Measurements from ENCODE around the gene SEMA5B.

SEMA5B gene

GRCh38 chr3:122923611-122924010 is 104.0 kb downstream of the SEMA5B start:
- no peak for DNase-seq (ENCODE audit: low read depth)

DNA sequence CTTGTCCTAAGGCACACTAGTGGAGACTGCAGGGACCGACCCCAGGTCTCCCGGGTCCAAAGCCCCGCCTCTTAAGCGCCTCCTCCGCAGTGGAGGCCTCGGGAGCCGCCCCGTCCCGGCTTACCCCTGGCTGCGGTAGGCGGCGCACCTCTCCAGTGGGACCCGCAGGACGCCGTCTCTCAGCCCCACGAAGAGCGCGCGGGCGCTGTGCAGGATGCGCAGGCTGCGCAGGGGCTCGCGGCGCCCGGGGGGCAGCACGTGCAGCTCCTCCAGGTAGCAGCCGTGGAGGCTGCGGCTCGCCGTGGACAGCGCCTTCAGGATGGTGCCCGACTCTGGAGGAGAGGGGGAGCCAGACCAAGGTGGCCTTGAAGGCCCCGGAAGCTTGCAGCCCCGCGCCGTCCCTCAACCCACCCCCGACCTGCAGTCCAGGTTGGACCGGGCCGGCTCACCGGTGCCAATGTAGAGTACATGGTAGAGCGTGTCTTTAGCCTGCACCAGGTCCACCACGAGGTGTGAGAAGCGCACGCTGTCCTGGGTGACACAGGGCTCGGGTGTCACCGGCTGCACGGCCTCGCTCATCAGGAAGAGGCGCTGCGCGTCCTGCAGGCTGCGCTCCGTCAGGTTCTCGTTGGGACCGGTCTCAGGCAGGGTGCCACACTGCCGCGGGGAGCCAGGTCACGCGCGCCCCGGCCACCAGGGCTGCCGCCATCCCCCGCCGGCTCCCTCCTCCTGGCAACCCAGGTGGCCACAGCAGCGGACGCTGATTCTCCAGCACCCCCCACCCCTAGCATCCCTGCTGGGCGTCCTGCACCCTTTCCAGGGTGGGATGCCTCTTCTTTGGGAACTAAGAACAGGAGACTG is 105.5 kb downstream of the SEMA5B start:
- no peak for DNase-seq (ENCODE audit: low read depth)

GRCh38 chr3:122920986-122921385 is 106.6 kb downstream of the SEMA5B start:
- DNase-seq (ENCODE audit: low read depth), result no peak

- no peak for DNase-seq (ENCODE audit: low read depth)
Measured at GRCh38 chr3:122919291-122919610, 108.3 kb downstream of the SEMA5B start.

- DNase-seq (ENCODE audit: low read depth), result peak; percentile 17
Measured at GRCh38 chr3:122918576-122919290, 108.8 kb downstream of the SEMA5B start.

DNA sequence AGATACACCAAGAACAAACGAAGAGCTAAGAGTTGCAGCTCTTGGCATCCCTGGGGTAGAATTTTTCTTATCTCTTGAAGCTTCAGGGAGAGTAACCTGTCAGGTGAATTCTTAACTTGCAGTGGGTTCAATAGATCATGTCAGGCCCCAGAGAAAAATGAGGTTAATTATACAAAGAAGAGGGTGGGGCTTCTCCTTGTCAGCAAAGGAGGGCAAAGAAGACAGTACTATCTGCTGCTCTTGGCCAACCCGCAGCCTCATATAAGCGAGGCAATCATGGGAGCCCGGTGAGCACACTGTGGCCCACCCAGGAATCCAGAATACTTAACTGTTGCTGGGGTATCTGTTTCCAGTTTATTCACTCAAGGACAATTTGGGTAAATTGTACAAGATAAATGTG is 110.2 kb downstream of the SEMA5B start:
- no peak for DNase-seq (ENCODE audit: low read depth)

- no peak for DNase-seq (ENCODE audit: low read depth)
Measured at GRCh38 chr3:122916580-122916979, 111.0 kb downstream of the SEMA5B start.

GRCh38 chr3:122916084-122916483 is 111.5 kb downstream of the SEMA5B start:
- DNase-seq (ENCODE audit: low read depth), result no peak

DNA sequence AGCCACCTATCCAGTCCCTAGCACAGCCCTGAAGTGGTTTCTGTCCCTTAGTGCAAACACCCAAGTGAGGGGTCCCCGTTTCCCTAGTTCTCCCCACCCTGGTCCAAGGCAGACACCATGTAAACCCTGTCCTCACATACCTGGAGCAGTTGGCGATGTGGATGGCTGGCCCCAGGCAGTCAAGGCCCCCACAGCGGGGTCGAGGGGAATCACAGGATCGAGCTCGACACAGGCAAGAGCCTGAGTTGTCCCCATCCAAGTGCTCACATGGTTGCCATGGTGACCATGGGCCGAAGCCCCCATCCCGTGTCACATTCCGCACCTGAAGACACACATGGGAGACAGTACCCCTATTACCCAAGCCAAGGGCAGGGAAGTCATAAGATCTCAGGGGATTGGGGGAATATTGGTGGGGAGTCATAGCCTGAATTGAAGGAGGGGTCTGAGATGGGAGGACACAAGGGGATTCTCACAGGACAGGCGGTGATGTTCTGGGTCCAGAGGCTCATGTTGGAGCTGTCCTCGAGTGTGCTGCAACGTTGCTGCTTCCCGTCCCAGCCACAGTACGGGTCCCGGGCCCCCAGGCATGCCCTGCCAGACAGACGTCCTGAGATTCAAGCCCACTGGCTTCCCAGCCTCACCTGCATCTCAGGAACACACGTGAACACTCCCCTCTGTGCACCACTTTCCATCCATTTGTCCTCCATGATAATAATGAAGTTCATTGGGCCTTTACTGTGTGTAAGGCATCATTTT is 112.1 kb downstream of the SEMA5B start:
- no peak for DNase-seq (ENCODE audit: low read depth)

- DNase-seq (ENCODE audit: low read depth), result no peak
Measured at GRCh38 chr3:122913539-122914100, 113.9 kb downstream of the SEMA5B start.

GRCh38 chr3:122912772-122913538 is 114.6 kb downstream of the SEMA5B start:
- no peak for DNase-seq (ENCODE audit: low read depth)

GRCh38 chr3:122911901-122912300 is 115.7 kb downstream of the SEMA5B start:
- no peak for DNase-seq (ENCODE audit: low read depth)

- no peak for DNase-seq (ENCODE audit: low read depth)
Measured at GRCh38 chr3:122908251-122908650, 119.3 kb downstream of the SEMA5B start.

- DNase-seq (ENCODE audit: low read depth), result no peak
Measured at GRCh38 chr3:122907471-122907870, 120.1 kb downstream of the SEMA5B start.

GRCh38 chr3:122903171-122903570 is 124.4 kb downstream of the SEMA5B start:
- DNase-seq (ENCODE audit: low read depth), result no peak

DNA sequence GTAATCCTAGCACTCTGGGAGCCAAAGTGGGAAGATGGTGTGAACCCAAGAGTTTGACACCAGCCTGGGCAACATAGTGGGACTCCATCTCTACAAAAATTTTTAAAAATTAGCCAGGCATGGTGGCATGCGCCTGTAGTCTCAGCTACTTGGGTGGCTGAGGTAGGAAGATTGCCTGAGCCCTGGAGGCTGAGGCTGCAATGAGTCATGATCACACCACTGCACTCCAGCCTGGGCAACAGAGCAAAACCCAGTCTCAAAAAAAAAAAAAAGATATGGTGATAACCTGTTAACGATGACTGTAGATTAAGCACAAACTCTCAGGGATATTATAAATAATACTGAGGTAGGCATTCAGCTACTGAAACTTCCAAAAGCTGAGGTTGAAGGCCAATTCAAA is 125.2 kb downstream of the SEMA5B start:
- peak; percentile 15 for DNase-seq (ENCODE audit: low read depth)

DNA sequence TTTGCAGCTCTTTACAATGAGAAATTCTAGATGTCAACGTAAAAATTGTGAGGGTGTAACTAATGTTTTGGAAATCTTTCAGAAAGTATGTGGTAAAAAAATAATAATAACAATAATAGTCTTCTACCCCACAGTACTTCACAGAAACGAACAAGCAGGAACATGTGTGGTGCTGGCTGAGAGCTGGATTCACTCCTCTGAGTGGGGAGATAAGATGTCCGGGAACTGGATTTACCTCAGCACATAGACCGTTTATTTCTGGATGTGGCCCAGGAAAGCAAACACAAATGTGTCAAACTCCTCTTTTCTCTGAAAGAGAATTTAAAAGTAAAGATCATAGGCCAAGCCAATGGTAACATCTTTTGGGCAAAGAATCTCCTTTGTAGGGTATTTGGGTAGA is 129.3 kb downstream of the SEMA5B start:
- DNase-seq (ENCODE audit: low read depth), result no peak

- no peak for DNase-seq (ENCODE audit: low read depth)
Measured at GRCh38 chr3:122893754-122894668, 133.6 kb downstream of the SEMA5B start.

- no peak for DNase-seq (ENCODE audit: low read depth)
Measured at GRCh38 chr3:122893282-122893681, 134.3 kb downstream of the SEMA5B start.

GRCh38 chr3:122892118-122892960 is 135.2 kb downstream of the SEMA5B start:
- no peak for DNase-seq (ENCODE audit: low read depth)
